IPS-NIHi7 (cell line): ENCODE data around the gene CRYZL1.

Experiments used
- DNase-seq: peaks from one replicate; pipeline ENCODE4 v3.0.0; 2012; ENCODE audit warnings: mixed read lengths; ENCODE audit errors: extremely low spot score

The CRYZL1 gene

GRCh38 chr21:33661146-33661545 is 19.6 kb upstream of the CRYZL1 start:
- no peak for DNase-seq

- no peak for DNase-seq
These were observed 18.9 kb upstream of the CRYZL1 start for GRCh38 chr21:33660406-33660805.

- no peak for DNase-seq
These were observed 18.0 kb upstream of the CRYZL1 start for GRCh38 chr21:33659568-33659949.

GRCh38 chr21:33658919-33659567 is 17.5 kb upstream of the CRYZL1 start:
- DNase-seq: no peak

GRCh38 chr21:33657124-33657820 is 15.7 kb upstream of the CRYZL1 start:
- no peak for DNase-seq

- DNase-seq: peak; percentile 43
These were observed 14.2 kb upstream of the CRYZL1 start for GRCh38 chr21:33655588-33656221.

GRCh38 chr21:33654412-33654811 is 12.9 kb upstream of the CRYZL1 start:
- DNase-seq: no peak

- DNase-seq: no peak
These were observed 10.6 kb upstream of the CRYZL1 start for GRCh38 chr21:33651965-33652680.

- DNase-seq: no peak
These were observed 9.5 kb upstream of the CRYZL1 start for GRCh38 chr21:33650929-33651509.

- DNase-seq: no peak
These were observed 8.7 kb upstream of the CRYZL1 start for GRCh38 chr21:33650230-33650629.

- DNase-seq: no peak
These were observed 7.0 kb upstream of the CRYZL1 start for GRCh38 chr21:33648555-33648954.

- no peak for DNase-seq
These were observed 6.0 kb upstream of the CRYZL1 start for GRCh38 chr21:33647587-33647986.

- no peak for DNase-seq
These were observed 4.2 kb upstream of the CRYZL1 start for GRCh38 chr21:33645730-33646129.

- DNase-seq: no peak
These were observed 3.0 kb upstream of the CRYZL1 start for GRCh38 chr21:33644383-33645074.

- DNase-seq: no peak
These were observed 2.2 kb upstream of the CRYZL1 start for GRCh38 chr21:33643658-33644311.

- DNase-seq: peak; percentile 24
These were observed 1.5 kb upstream of the CRYZL1 start for GRCh38 chr21:33642896-33643657.

- DNase-seq: peak; percentile 94
These were observed 720 bp upstream of the CRYZL1 start, which contains the start of gene ITSN1 for GRCh38 chr21:33642027-33642895. Gene ITSN1 (plus strand): TSS chr21:33642501. CDS start chr21:33718829, 76,328 bp downstream.

- peak; percentile 14 for DNase-seq
These were observed 717 bp downstream of the CRYZL1 start for GRCh38 chr21:33640697-33641351.
